ENCODE results near the gene NSMCE3.
"Not testable (repeated sequence)": the region's sequence is repeated elsewhere in the genome, so short reads cannot be mapped to it uniquely, and the experiment has no call there.

NSMCE3 gene

GRCh38 chr15:29270169-29270955 is 740 bp upstream of the NSMCE3 start:
- DNase-seq (ENCODE audit: low spot score), result no peak

- DNase-seq (ENCODE audit: low spot score), result no peak
Observed at GRCh38 chr15:29268706-29269484, 727 bp downstream of the NSMCE3 start.

GRCh38 chr15:29266052-29266582 is 3.5 kb downstream of the NSMCE3 start:
- no peak for DNase-seq (ENCODE audit: low spot score)

- no peak for DNase-seq (ENCODE audit: low spot score)
Observed at GRCh38 chr15:29263289-29263688, 6.3 kb downstream of the NSMCE3 start.

GRCh38 chr15:29262738-29263137 is 6.9 kb downstream of the NSMCE3 start:
- DNase-seq (ENCODE audit: low spot score), result no peak

GRCh38 chr15:29260896-29261295 is 8.7 kb downstream of the NSMCE3 start:
- no peak for DNase-seq (ENCODE audit: low spot score)

- DNase-seq (ENCODE audit: low spot score), result no peak
Observed at GRCh38 chr15:29259233-29259632, 10.4 kb downstream of the NSMCE3 start.

- DNase-seq (ENCODE audit: low spot score), result no peak
Observed at GRCh38 chr15:29252234-29252633, 17.4 kb downstream of the NSMCE3 start.

- DNase-seq (ENCODE audit: low spot score), result no peak
Observed at GRCh38 chr15:29244544-29244943, 25.1 kb downstream of the NSMCE3 start.

GRCh38 chr15:29244123-29244522 is 25.5 kb downstream of the NSMCE3 start:
- DNase-seq (ENCODE audit: low spot score), result no peak

GRCh38 chr15:29242456-29243242 is 27.0 kb downstream of the NSMCE3 start:
- DNase-seq (ENCODE audit: low spot score), result no peak

- DNase-seq (ENCODE audit: low spot score), result no peak
Observed at GRCh38 chr15:29241207-29241606, 28.4 kb downstream of the NSMCE3 start.

- DNase-seq (ENCODE audit: low spot score), result no peak
Observed at GRCh38 chr15:29239395-29239794, 30.2 kb downstream of the NSMCE3 start.

GRCh38 chr15:29233566-29233965 is 36.1 kb downstream of the NSMCE3 start:
- DNase-seq (ENCODE audit: low spot score), result no peak

- no peak for DNase-seq (ENCODE audit: low spot score)
Observed at GRCh38 chr15:29226436-29227208, 43.0 kb downstream of the NSMCE3 start.

GRCh38 chr15:29225534-29226234 is 43.9 kb downstream of the NSMCE3 start:
- DNase-seq (ENCODE audit: low spot score), result no peak

- not testable (repeated sequence) for DNase-seq (ENCODE audit: low spot score)
Observed at GRCh38 chr15:29224987-29225363, 44.6 kb downstream of the NSMCE3 start.

- not testable (repeated sequence) for DNase-seq (ENCODE audit: low spot score)
Observed at GRCh38 chr15:29224235-29224986, 45.2 kb downstream of the NSMCE3 start.

GRCh38 chr15:29223640-29224039 is 46.0 kb downstream of the NSMCE3 start:
- DNase-seq (ENCODE audit: low spot score), result no peak

Data from left forelimb (tissue), 1 donor.